H9 (cell line): ENCODE data around the gene VPS51. TPM values are rescaled to one million over a fixed set of nuclear protein-coding genes. Genes with fewer than 3 reads are reported as not detected.

Experiments
- DNase-seq: peaks from one replicate; pipeline ENCODE4 v3.0.0-alpha.2; 2017
- H2AFZ ChIP-seq: one replicate; pipeline ENCODE4 v1.6.1; 2013; ENCODE audit warnings: mild to moderate bottlenecking, low read length, control low read depth, moderate library complexity
- H2AK5ac ChIP-seq: 2 replicates; pipeline ENCODE4 v1.6.1; 2013; ENCODE audit warnings: low read length, control low read depth, mixed read lengths; ENCODE audit not compliant: insufficient read length
- H2BK120ac ChIP-seq: one replicate; pipeline ENCODE4 v1.6.1; 2013; ENCODE audit warnings: low read depth, mild to moderate bottlenecking, low read length, control low read depth, inconsistent platforms; ENCODE audit not compliant: poor library complexity, severe bottlenecking
- H2BK12ac ChIP-seq: 2 replicates; pipeline ENCODE4 v1.6.1; 2013; ENCODE audit warnings: low read length, control low read depth, mixed read lengths, low read depth; ENCODE audit not compliant: insufficient read length
- H2BK15ac ChIP-seq: 2 replicates; pipeline ENCODE4 v1.6.1; 2013; ENCODE audit warnings: low read depth, low read length, control low read depth
- H2BK20ac ChIP-seq: one replicate; pipeline ENCODE4 v1.6.1; 2013; ENCODE audit warnings: low read depth, mild to moderate bottlenecking, low read length, control low read depth, inconsistent platforms; ENCODE audit not compliant: poor library complexity, severe bottlenecking
- H2BK5ac ChIP-seq: 2 replicates; pipeline ENCODE4 v1.6.1; 2013; ENCODE audit warnings: low read length, control low read depth, mixed read lengths; ENCODE audit not compliant: insufficient read length
- H3K14ac ChIP-seq: 2 replicates; pipeline ENCODE4 v1.6.1; 2013; ENCODE audit warnings: low read length, control low read depth; ENCODE audit not compliant: insufficient read depth
- H3K18ac ChIP-seq: 2 replicates; pipeline ENCODE4 v1.6.1; 2013; ENCODE audit warnings: low read depth, mild to moderate bottlenecking, mixed read lengths, low read length, control low read depth; ENCODE audit not compliant: insufficient read length
- H3K23ac ChIP-seq: 2 replicates; pipeline ENCODE4 v1.6.1; 2013; ENCODE audit warnings: low read length, control low read depth, mixed read lengths, low read depth; ENCODE audit not compliant: insufficient read length
- H3K23me2 ChIP-seq: 2 replicates; pipeline ENCODE4 v1.6.1; 2013; ENCODE audit warnings: low read depth, mild to moderate bottlenecking, mixed read lengths, low read length, control low read depth; ENCODE audit not compliant: insufficient read length, poor library complexity, severe bottlenecking
- H3K27ac ChIP-seq: 2 replicates; pipeline ENCODE4 v1.5.1; 2013; ENCODE audit warnings: low read length, control low read depth, mixed read lengths, low read depth; ENCODE audit not compliant: insufficient read length
- H3K27me3 ChIP-seq: 2 replicates; pipeline ENCODE4 v1.6.1; 2013; ENCODE audit warnings: low read length, control low read depth, inconsistent platforms; ENCODE audit not compliant: insufficient read depth
- H3K4ac ChIP-seq: 2 replicates; pipeline ENCODE4 v1.6.1; 2013; ENCODE audit warnings: low read depth, mild to moderate bottlenecking, control low read depth, inconsistent platforms, low read length, moderate library complexity
- H3K4me1 ChIP-seq: 2 replicates; pipeline ENCODE4 v1.6.1; 2013; ENCODE audit warnings: low read length, control low read depth, inconsistent platforms; ENCODE audit not compliant: insufficient read depth
- H3K4me2 ChIP-seq: 2 replicates; pipeline ENCODE4 v1.6.1; 2013; ENCODE audit warnings: low read length, control low read depth, mixed read lengths; ENCODE audit not compliant: insufficient read length, insufficient read depth
- H3K56ac ChIP-seq: 2 replicates; pipeline ENCODE4 v1.6.1; 2013; ENCODE audit warnings: low read depth, mild to moderate bottlenecking, mixed read lengths, low read length, control low read depth; ENCODE audit not compliant: insufficient read length
- H3K79me1 ChIP-seq: 2 replicates; pipeline ENCODE4 v1.6.1; 2013; ENCODE audit warnings: low read depth, mild to moderate bottlenecking, moderate library complexity, low read length, control low read depth, inconsistent platforms; ENCODE audit not compliant: insufficient read depth, poor library complexity, severe bottlenecking
- H3K79me2 ChIP-seq: 2 replicates; pipeline ENCODE4 v1.6.1; 2013; ENCODE audit warnings: low read length, control low read depth, inconsistent platforms; ENCODE audit not compliant: insufficient read depth
- H3K9ac ChIP-seq: 2 replicates; pipeline ENCODE4 v1.6.1; 2013; ENCODE audit warnings: low read length, control low read depth, mixed read lengths; ENCODE audit not compliant: insufficient read length; ENCODE audit errors: extremely low read depth
- H3K9me3 ChIP-seq: one replicate; pipeline ENCODE4 v1.6.1; 2013; ENCODE audit warnings: low read depth, low read length, inconsistent platforms; ENCODE audit not compliant: control insufficient read depth
- H3T11ph ChIP-seq: one replicate; pipeline ENCODE4 v1.6.1; 2013; ENCODE audit warnings: mild to moderate bottlenecking, low read length, control low read depth, inconsistent platforms
- H4K20me1 ChIP-seq: one replicate; pipeline ENCODE4 v1.6.1; 2013; ENCODE audit not compliant: control insufficient read depth, insufficient read length, insufficient read depth
- H4K5ac ChIP-seq: 2 replicates; pipeline ENCODE4 v1.6.1; 2013; ENCODE audit warnings: low read depth, mild to moderate bottlenecking, mixed read lengths, low read length, control low read depth; ENCODE audit not compliant: insufficient read length
- H4K8ac ChIP-seq: replicated peaks from 2 replicates; pipeline ENCODE4 v1.6.1; 2013; ENCODE audit warnings: low read length, control low read depth, mixed read lengths, low read depth; ENCODE audit not compliant: insufficient read length
- H4K91ac ChIP-seq: 2 replicates; pipeline ENCODE4 v1.6.1; 2013; ENCODE audit warnings: low read depth, mild to moderate bottlenecking, moderate library complexity, mixed read lengths, low read length, control low read depth; ENCODE audit not compliant: insufficient read length
- H3K27ac Mint-ChIP-seq, 3 experiments: 2 replicates in 2 of 3; 3 replicates in 1 of 3; pipeline ENCODE4 v1.8.0; 2020 to 2021; ENCODE audit warnings: mixed read lengths in 3 of 3, mild to moderate bottlenecking in 1 of 3, moderate library complexity in 1 of 3
- H3K27me3 Mint-ChIP-seq: 2 replicates; pipeline ENCODE4 v1.8.0; 2021; ENCODE audit warnings: low read depth, mild to moderate bottlenecking, moderate library complexity, mixed read lengths
- H3K36me3 Mint-ChIP-seq, 3 experiments: 2 replicates in 2 of 3; 3 replicates in 1 of 3; pipeline ENCODE4 v1.8.0; 2020 to 2021; ENCODE audit warnings: low read depth in 3 of 3, mixed read lengths in 3 of 3; ENCODE audit not compliant: insufficient read depth in 1 of 3
- H3K4me1 Mint-ChIP-seq, 2 experiments: 2 replicates each; pipeline ENCODE4 v1.8.0; 2020; ENCODE audit warnings: mixed read lengths in 2 of 2
- H3K4me3 Mint-ChIP-seq, 2 experiments: 2 replicates in 1 of 2; 3 replicates in 1 of 2; pipeline ENCODE4 v1.8.0; 2020 to 2021; ENCODE audit warnings: mild to moderate bottlenecking in 2 of 2, mixed read lengths in 2 of 2, moderate library complexity in 1 of 2
- H3K9me3 Mint-ChIP-seq, 2 experiments: 2 replicates in 1 of 2; 3 replicates in 1 of 2; pipeline ENCODE4 v1.8.0; 2020; ENCODE audit warnings: mild to moderate bottlenecking in 2 of 2, mixed read lengths in 2 of 2, moderate library complexity in 1 of 2
- CTCF ChIP-seq: fragments of 200-600 bp; sonication (generic); conservative IDR thresholded peaks from 3 replicates; pipeline ENCODE4 v1.8.0; 2021; ENCODE audit warnings: antibody characterized with exemption, mild to moderate bottlenecking
- WGBS: extraction: QIAGEN DNeasy Blood & Tissue Kit; methylation state at CpG from one replicate; pipeline ENCODE4 v1.1.7; 2013; ENCODE audit warnings: missing lambda C conversion rate, low lambda C conversion rate, mixed read lengths; ENCODE audit not compliant: insufficient read length; ENCODE audit errors: extremely low coverage; 5-methylcytosine and 5-hydroxymethylcytosine counted together
- total RNA-seq: library from RNA; stranded (reverse); gene quantifications from 2 replicates; pipeline ENCODE4 v1.2.1, GENCODE V29; 2021

The VPS51 gene
- total RNA-seq, 1 experiment from 2014 or later, result 94.7 TPM

- peaks cover 4% of the 10 kb centered on the region for H3K79me1 ChIP-seq
- no peak overlapping the region for H3K56ac ChIP-seq
- H4K8ac ChIP-seq, result no peak overlapping the region
- no CpG with 5 or more reads among the region's 8 CpGs for WGBS
- H3K14ac ChIP-seq, result no peak overlapping the region
- no peak overlapping the region for H3K23ac ChIP-seq
- H4K20me1 ChIP-seq, result no peaks in the 10 kb centered on the region
- Mint-ChIP-seq H3K9me3 (no peaks in the 10 kb centered on the region), H3K27me3 (no peaks in the 10 kb centered on the region), H3K27ac (0 out of 7 replicates have a peak overlapping the region, but pooled peaks of 1 of the 3 experiments have one; percentile 24), H3K4me3 (peak overlapping the region; percentile 95 to 96), H3K36me3 (peaks cover 4 to 10% (median 5%) of the 10 kb centered on the region in 3 experiments; a peak in 5 of 7 replicates), H3K4me1 (peaks cover 8 to 9% of the 10 kb centered on the region in 2 experiments)
- no peak overlapping the region for H3T11ph ChIP-seq
- no peak overlapping the region for H3K27ac ChIP-seq
- H2BK12ac ChIP-seq, result no peak overlapping the region
- no peak overlapping the region for H3K4ac ChIP-seq
- TF ChIP-seq CTCF, result no peak
- H2AK5ac ChIP-seq, result no peak overlapping the region
- H3K4me1 ChIP-seq, result no peaks in the 10 kb centered on the region
- H3K18ac ChIP-seq, result no peak overlapping the region
- H3K4me2 ChIP-seq, result peak overlapping the region; percentile 55
- H3K79me2 ChIP-seq, result 0 out of 2 replicates have a peak, but pooled peaks cover 3% of the 10 kb centered on the region
- H2BK20ac ChIP-seq, result no peak overlapping the region
- no peaks in the 10 kb centered on the region for H3K9me3 ChIP-seq
- H3K23me2 ChIP-seq, result no peaks in the 10 kb centered on the region
- no peak overlapping the region for H4K91ac ChIP-seq
- no peaks in the 10 kb centered on the region for H3K27me3 ChIP-seq
- DNase-seq, result no peak
- H2AFZ ChIP-seq, result no peak overlapping the region
- no peak overlapping the region for H3K9ac ChIP-seq
- no peak overlapping the region for H2BK5ac ChIP-seq
- no peak overlapping the region for H2BK120ac ChIP-seq
- H4K5ac ChIP-seq, result no peak overlapping the region
- no peak overlapping the region for H2BK15ac ChIP-seq
These were observed 912 bp downstream of the VPS51 start for GRCh38 chr11:65096926-65097325.
